Measurements from ENCODE around the gene MIA. TPM values are rescaled to one million over a fixed set of nuclear protein-coding genes. Genes with fewer than 3 reads are reported as not detected.

Gene MIA
- total and polyA plus RNA-seq, 9 of the 15 experiments (the other 6 are each of a cell fraction or from before 2014, with no cell fraction given), result 0.21 TPM; not detected in 8

- no peak for TF ChIP-seq E2F8 (IDR thresholded peaks at IDR 0.05; ENCODE audit: low read depth, partially characterized antibody)
- TF ChIP-seq FOS (IDR thresholded peaks at IDR 0.05; ENCODE audit: extremely low read depth, insufficient read length), result peak; percentile 71
- peak; percentile 87 to 96 for TF ChIP-seq KDM1A (IDR thresholded peaks at IDR 0.05)
- peak; percentile 90 for TF ChIP-seq HDGF (IDR thresholded peaks at IDR 0.05)
- peak; percentile 25 to 42; a peak in 2 of 4 replicates for TF ChIP-seq HDAC1 (IDR thresholded peaks at IDR 0.05)
- peak; percentile 89 for TF ChIP-seq CREB1 (IDR thresholded peaks at IDR 0.05)
- peak; percentile 93 for TF ChIP-seq CREB1 (CRISPR knock-in tag; IDR thresholded peaks at IDR 0.05)
- no peak for TF ChIP-seq ZNF232 (CRISPR knock-in tag; IDR thresholded peaks at IDR 0.05)
- TF ChIP-seq ADNP (tag; IDR thresholded peaks at IDR 0.05), result peak; percentile 95
- TF ChIP-seq RFX5 (IDR thresholded peaks at IDR 0.05; ENCODE audit: low read depth, low read length), result peak; percentile 97
- no peak for TF ChIP-seq ZNF668 (CRISPR knock-in tag; IDR thresholded peaks at IDR 0.05)
- TF ChIP-seq ETV5 (CRISPR knock-in tag; IDR thresholded peaks at IDR 0.05; ENCODE audit: low read depth), result no peak
- TF ChIP-seq TEAD4 (IDR thresholded peaks at IDR 0.05; ENCODE audit: low read length), result 0 out of 2 replicates have a peak, but pooled peaks have one; percentile 28
- TF ChIP-seq TEAD4 (CRISPR knock-in tag; IDR thresholded peaks at IDR 0.05; ENCODE audit: borderline replicate concordance), result no peak
- TF ChIP-seq RBM25 (IDR thresholded peaks at IDR 0.05; ENCODE audit: low read depth, low read length, severe bottlenecking), result peak; percentile 96
- TF ChIP-seq EP400 (IDR thresholded peaks at IDR 0.05), result peak; percentile 81
- TF ChIP-seq MAFF (IDR thresholded peaks at IDR 0.05; ENCODE audit: low read length), result peak; percentile 13; the same call in 1 of the 2 replicates
- 0 out of 2 replicates have a peak, but pooled peaks have one; percentile 42 for TF ChIP-seq ZBTB40 (IDR thresholded peaks at IDR 0.05)
- TF ChIP-seq ZBTB40 (CRISPR knock-in tag; IDR thresholded peaks at IDR 0.05), result no peak
These were observed 1.8 kb downstream of the MIA start (continued) for GRCh38 chr19:40776932-40777644.

Measured in K562 (cell line).